GM21737 (cell line): ENCODE measurements around the gene IGF1.

Experiments
- ATAC-seq: cut with Tn5 transposase; IDR thresholded peaks from one replicate; pipeline ENCODE4 v1.9.1; 2021; ENCODE audit warnings: mild to moderate bottlenecking, moderate library complexity; ENCODE audit not compliant: unreplicated experiment

IGF1 gene

DNA sequence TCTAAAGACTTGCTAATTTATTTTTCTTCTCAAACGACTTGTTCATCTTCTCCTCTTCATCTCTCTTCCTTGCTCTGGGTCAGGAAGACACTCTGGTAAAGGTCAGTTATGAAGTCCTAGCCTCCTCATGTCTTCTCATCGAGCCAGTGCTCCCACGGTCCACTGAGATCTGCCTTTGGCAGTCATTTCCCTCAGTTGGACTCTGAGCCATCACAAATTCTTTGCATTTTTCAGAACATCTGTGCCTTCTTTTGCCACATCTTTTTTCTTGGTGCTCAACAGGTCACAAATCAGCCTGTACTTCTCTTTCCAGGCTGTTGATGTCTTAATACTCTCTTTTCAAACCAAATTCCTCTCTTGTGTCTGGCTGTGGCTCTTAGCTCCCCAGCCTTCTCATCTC lies 49.7 kb downstream of the IGF1 start:
- ATAC-seq = no peak

- ATAC-seq = no peak
Observed at GRCh38 chr12:102429211-102430154, 50.9 kb downstream of the IGF1 start.

DNA sequence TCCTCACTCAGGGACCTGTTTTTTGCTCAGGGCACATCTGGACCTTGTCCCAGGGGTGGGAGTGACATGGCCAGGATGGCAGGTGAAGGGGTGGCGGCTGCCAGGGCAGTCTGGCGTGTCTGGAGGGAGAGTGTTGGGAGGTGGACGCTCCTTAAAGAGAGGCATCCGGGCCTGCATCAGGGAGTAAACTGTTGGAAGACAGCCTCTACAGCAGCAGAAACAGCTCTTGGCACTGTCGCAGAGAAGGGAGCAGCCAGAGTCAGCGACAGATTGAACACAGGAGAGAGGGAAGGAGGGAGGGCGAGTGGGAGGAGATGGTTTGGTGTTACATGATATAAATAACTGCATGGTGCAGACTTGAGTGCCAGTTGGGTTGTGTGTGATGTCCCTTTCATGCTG lies 52.8 kb downstream of the IGF1 start:
- ATAC-seq = no peak

GRCh38 chr12:102426599-102427542 lies 53.5 kb downstream of the IGF1 start:
- no peak for ATAC-seq

GRCh38 chr12:102425109-102426039 lies 55.0 kb downstream of the IGF1 start:
- ATAC-seq = no peak

DNA sequence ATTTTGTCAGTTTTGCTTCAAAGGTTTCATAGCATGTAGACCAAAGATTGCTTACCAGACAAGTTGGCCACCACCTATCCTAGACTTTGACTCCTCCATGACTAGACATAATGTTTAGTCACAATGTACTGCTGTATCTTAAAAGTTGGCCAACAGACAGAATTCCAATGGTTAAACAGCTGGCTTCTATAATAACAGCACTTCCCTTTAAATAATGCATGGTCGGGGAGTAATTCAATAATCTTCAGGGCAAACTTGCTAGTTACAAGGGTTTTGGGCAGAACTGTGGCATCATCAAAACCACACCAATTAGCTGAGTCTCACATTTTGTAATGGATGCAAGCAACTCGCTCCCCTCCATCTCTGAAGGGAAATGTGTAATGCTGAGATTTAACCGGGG lies 56.9 kb downstream of the IGF1 start:
- ATAC-seq = no peak

GRCh38 chr12:102421802-102422583 lies 58.4 kb downstream of the IGF1 start:
- no peak for ATAC-seq

GRCh38 chr12:102419094-102419764 lies 61.1 kb downstream of the IGF1 start:
- no peak for ATAC-seq

DNA sequence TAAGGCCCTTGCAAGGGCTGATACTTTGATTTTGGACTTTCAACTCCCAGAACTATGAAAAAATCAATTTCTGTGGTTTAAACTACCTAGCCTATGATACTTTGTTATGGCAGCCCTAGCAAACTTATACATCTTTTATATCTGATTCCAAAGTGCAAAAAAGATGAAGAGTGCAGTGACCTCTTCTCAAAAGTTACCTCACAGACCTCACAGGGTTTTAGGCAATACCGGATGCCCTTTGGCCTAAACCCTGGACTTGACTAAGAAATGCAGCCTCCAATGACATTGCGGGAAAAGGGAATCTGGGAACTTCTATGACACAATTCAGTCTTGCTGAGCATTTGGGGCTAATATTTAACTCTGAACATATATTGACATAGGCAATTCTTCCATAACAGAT lies 63.3 kb downstream of the IGF1 start:
- ATAC-seq = no peak

DNA sequence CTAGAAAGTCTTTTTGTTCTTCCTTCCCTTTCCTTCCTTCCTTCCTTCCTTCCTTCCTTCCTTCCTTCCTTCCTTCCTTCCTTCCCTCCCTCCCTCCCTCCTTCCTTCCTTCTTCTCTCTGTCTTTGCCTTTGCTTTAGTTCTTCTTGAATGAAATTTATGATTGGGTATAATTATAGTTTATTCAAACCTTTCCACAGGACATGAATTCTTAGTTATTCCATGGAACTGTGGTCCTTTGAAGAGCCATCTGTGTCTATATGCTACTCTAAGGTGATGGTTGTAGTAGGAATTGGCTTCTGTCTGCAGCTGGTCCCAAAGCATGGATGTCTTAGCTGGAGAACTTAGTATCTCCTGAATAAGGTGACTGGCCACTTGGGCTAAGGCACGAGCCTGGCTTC lies 64.8 kb downstream of the IGF1 start:
- no peak for ATAC-seq

- ATAC-seq = no peak
Observed at GRCh38 chr12:102413396-102413795, 67.0 kb downstream of the IGF1 start.

GRCh38 chr12:102410511-102410910 lies 69.9 kb downstream of the IGF1 start:
- no peak for ATAC-seq

GRCh38 chr12:102408487-102409297 lies 71.7 kb downstream of the IGF1 start:
- ATAC-seq = no peak

DNA sequence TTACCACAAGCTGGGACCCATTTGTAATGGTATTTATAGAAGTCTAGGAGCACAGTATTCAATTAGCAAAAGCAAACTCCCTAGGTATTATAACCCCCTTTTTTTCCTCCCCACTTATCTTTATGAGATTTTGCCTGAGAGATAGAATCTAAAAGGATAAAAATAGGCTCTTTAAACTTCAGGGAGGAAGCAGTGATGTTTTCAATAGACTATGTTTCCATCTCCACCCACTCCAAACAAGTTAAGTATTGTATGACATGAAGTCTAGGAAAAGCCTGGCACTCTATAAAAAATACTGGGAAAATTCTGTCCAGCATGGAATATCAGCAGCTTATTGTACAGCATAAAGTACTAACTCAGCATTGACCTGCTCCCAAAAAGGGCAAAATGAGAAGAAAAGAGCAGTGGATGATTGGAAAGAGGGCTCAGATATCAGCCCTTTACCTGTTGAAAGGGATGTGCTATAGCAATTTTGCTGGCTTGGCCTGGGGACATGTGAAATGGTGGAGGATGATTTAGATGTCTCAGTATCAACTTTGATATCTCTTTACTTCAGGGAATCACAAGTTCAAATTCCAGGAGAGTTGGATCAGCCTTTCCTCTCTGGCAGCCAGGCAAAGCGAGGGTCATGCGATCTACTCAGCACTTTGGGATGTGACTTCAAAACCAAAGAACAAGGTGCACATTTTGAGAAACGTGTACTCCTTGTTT lies 72.4 kb downstream of the IGF1 start:
- ATAC-seq = no peak

- no peak for ATAC-seq
Observed at GRCh38 chr12:102406033-102406584, 74.3 kb downstream of the IGF1 start.

DNA sequence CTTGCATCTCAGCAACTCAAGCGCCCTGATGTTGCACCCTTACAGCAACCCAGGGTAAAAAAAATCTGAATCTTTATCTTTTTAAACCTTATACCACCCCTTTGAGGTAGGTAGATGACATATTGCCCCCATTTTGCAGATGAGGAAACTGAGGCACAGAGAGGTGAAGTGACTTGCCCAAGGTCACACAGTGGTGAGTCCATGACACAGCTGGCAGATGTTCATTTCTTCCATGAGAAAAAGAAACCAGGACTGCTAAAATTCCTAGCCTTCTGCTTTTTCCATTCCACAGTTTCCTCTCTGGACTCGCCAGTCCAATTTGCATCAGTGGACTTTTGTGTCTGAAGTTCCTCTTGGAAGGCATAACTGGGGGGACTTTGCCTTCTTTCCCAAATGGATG lies 79.3 kb downstream of the IGF1 start:
- no peak for ATAC-seq

GRCh38 chr12:102399653-102400052 lies 80.7 kb downstream of the IGF1 start:
- ATAC-seq = no peak
